K562 (cell line): ENCODE measurements around the gene PPT1. TPM values are rescaled to one million over a fixed set of nuclear protein-coding genes. Genes with fewer than 3 reads are reported as not detected.

Experiments
- BCLAF1 ChIP-seq, 2 experiments: fragments of 450-650 bp in 1 of 2; IDR thresholded peaks; 2 replicates each; pipeline ENCODE4 v1.6.1; 2011 to 2017; ENCODE audit warnings: low read depth in 2 of 2, antibody characterized with exemption in 1 of 2, borderline replicate concordance in 1 of 2, low read length in 1 of 2, mild to moderate bottlenecking in 1 of 2, mixed read lengths in 1 of 2; ENCODE audit not compliant: control insufficient read depth in 1 of 2
- CCAR2 ChIP-seq: fragments of 200-400 bp; formaldehyde crosslinking; IDR thresholded peaks from 2 replicates; pipeline ENCODE4 v1.6.1; 2017; ENCODE audit warnings: mild to moderate bottlenecking, low read depth, low read length
- CCNT2 ChIP-seq: IDR thresholded peaks from 2 replicates; pipeline ENCODE4 v1.6.1; 2011; ENCODE audit warnings: borderline replicate concordance, low read depth, mild to moderate bottlenecking, moderate library complexity, mixed read lengths, low read length; ENCODE audit not compliant: insufficient read length; ENCODE audit errors: extremely low read depth
- DNMT1 ChIP-seq: fragments of 450-650 bp; IDR thresholded peaks from 2 replicates; pipeline ENCODE4 v1.6.1; 2016; ENCODE audit warnings: antibody characterized with exemption, mild to moderate bottlenecking
- LEF1 ChIP-seq: fragments of 450-650 bp; IDR thresholded peaks from 2 replicates; pipeline ENCODE4 v1.6.1; 2016; ENCODE audit warnings: mild to moderate bottlenecking
- MYC ChIP-seq, 2 experiments: fragments of 250-450 bp in 1 of 2; sonication (Bioruptor Pico) in 1 of 2; IDR thresholded peaks; 2 replicates each; pipeline versions ENCODE4 v1.5.1 to v1.6.1; 2012 to 2021; ENCODE audit warnings: low read depth in 2 of 2, borderline replicate concordance in 1 of 2, improper control_type of control experiment in 1 of 2, low read length in 1 of 2, mild to moderate bottlenecking in 1 of 2, moderate library complexity in 1 of 2
- NRF1 ChIP-seq, 2 experiments: fragments of 450-650 bp; IDR thresholded peaks in 1 of 2; conservative IDR thresholded peaks in 1 of 2; 2 replicates each; pipeline ENCODE4 v1.6.1; 2014; ENCODE audit warnings: mild to moderate bottlenecking in 2 of 2
- RBM15 ChIP-seq: fragments of 200-400 bp; formaldehyde crosslinking; IDR thresholded peaks from 2 replicates; pipeline ENCODE4 v1.6.1; 2018; ENCODE audit warnings: mild to moderate bottlenecking, low read length, moderate library complexity; ENCODE audit not compliant: insufficient read depth
- SMARCB1 ChIP-seq: IDR thresholded peaks from 2 replicates; pipeline ENCODE4 v1.6.1; 2011; ENCODE audit warnings: improper control_type of control experiment, low read depth; ENCODE audit not compliant: insufficient read length
- TAF1 ChIP-seq: IDR thresholded peaks from 2 replicates; pipeline ENCODE4 v1.6.1; 2011; ENCODE audit warnings: mild to moderate bottlenecking, low read length, moderate library complexity; ENCODE audit not compliant: insufficient read depth, control insufficient read depth, severe bottlenecking; ENCODE audit errors: extremely low read depth
- TAF15 ChIP-seq: fragments of 200-400 bp; formaldehyde crosslinking; IDR thresholded peaks from 2 replicates; pipeline ENCODE4 v1.6.1; 2017; ENCODE audit warnings: mild to moderate bottlenecking, low read depth, low read length, moderate library complexity
- ZFX ChIP-seq: sonication (generic); formaldehyde crosslinking; IDR thresholded peaks from 2 replicates; pipeline ENCODE4 v1.8.0; 2022; ENCODE audit warnings: mild to moderate bottlenecking, missing genetic modification reagents, moderate library complexity
- ZNF12 ChIP-seq: sonication (generic); formaldehyde crosslinking; IDR thresholded peaks from 2 replicates; pipeline ENCODE4 v1.4.0; 2020; ENCODE audit warnings: mild to moderate bottlenecking, missing genetic modification reagents
- ZNF311 ChIP-seq: fragments of 250-450 bp; sonication (Bioruptor Pico); IDR thresholded peaks from 2 replicates; pipeline ENCODE4 v1.4.0; 2020; ENCODE audit warnings: mild to moderate bottlenecking, moderate library complexity
- ZNF436 ChIP-seq: fragments of 250-450, 450-650 bp; sonication (Bioruptor Pico); formaldehyde crosslinking; IDR thresholded peaks from 2 replicates; pipeline ENCODE4 v1.7.0; 2020; ENCODE audit warnings: mild to moderate bottlenecking
- ZNF75A ChIP-seq: fragments of 450-650 bp; formaldehyde crosslinking; IDR thresholded peaks from 2 replicates; pipeline ENCODE4 v1.4.0; 2020; ENCODE audit warnings: mild to moderate bottlenecking
- polyA plus RNA-seq, 8 experiments: library from polyadenylated mRNA; depleted of rRNA in 4 of 8; stranded (reverse) in 5 of 8; unstranded in 3 of 8; fragments of >200 nt; fragmentation: Nextera tagmentation in 2 of 8; fragmentation: Illumina TruSeq in 1 of 8; extraction: Ambion mirVana in 2 of 8; extraction: Trizol in 1 of 8; gene quantifications; 2 replicates each; pipeline versions ENCODE4 v1.2.1 to v1.2.3, GENCODE V29; 2011 to 2014; ENCODE audit warnings: inconsistent platforms in 1 of 8, missing spikeins in 1 of 8
- total RNA-seq, 7 experiments: library from RNA; depleted of rRNA in 6 of 7; stranded (reverse); fragments of >200 nt in 6 of 7; fragmentation: Illumina TruSeq in 2 of 7; extraction: Trizol in 2 of 7; gene quantifications; 2 replicates each; pipeline versions ENCODE4 v1.2.1 to v1.2.3, GENCODE V29; 2011 to 2021; ENCODE audit warnings: low replicate concordance in 1 of 7
- TF ChIP-seq, protein P1 (sequence below): sonication (generic); formaldehyde crosslinking; IDR thresholded peaks from 2 replicates; pipeline ENCODE4 v1.8.1; 2023; ENCODE audit warnings: mild to moderate bottlenecking, missing genetic modification reagents
- TF ChIP-seq, protein P2 (sequence below): sonication (generic); formaldehyde crosslinking; IDR thresholded peaks from 2 replicates; pipeline ENCODE4 v1.8.0; 2022; ENCODE audit warnings: missing genetic modification reagents, mild to moderate bottlenecking, borderline replicate concordance

The PPT1 gene
- total and polyA plus RNA-seq, 9 of the 15 experiments (the other 6 are each of a cell fraction or from before 2014, with no cell fraction given), result 72.2 to 285 (median 143) TPM

GRCh38 chr1:40059960-40060750, 36.9 kb downstream of the PPT1 start (continued):
- TF ChIP-seq BCLAF1 (IDR thresholded peaks at IDR 0.05; ENCODE audit: borderline replicate concordance in 1 of 2, control insufficient read depth in 1 of 2, low read depth in 2 of 2, low read length in 1 of 2) (no peak), ZNF436 (CRISPR knock-in tag) (no peak), CCNT2 (no peak), TAF1 (no peak), ZNF75A (peak; percentile 67), TAF15 (no peak), CCAR2 (no peak), ZNF12 (CRISPR knock-in tag) (no peak), ZNF311 (CRISPR knock-in tag) (peak; percentile 98), LEF1 (no peak), DNMT1 (no peak), ZFX (CRISPR knock-in tag) (no peak), MYC (IDR thresholded peaks at IDR 0.05; ENCODE audit: low read depth, low read length) (no peak), MYC (CRISPR knock-in tag; IDR thresholded peaks at IDR 0.05; ENCODE audit: borderline replicate concordance, low read depth) (peak; percentile 91; the same call in 1 of the 2 replicates), RBM15 (no peak), SMARCB1 (no peak), NRF1 (conservative IDR thresholded peaks at IDR 0.05 in 1 of 2, IDR thresholded peaks at IDR 0.05 in 1 of 2) (no peak)
- TF ChIP-seq, protein P1, sequence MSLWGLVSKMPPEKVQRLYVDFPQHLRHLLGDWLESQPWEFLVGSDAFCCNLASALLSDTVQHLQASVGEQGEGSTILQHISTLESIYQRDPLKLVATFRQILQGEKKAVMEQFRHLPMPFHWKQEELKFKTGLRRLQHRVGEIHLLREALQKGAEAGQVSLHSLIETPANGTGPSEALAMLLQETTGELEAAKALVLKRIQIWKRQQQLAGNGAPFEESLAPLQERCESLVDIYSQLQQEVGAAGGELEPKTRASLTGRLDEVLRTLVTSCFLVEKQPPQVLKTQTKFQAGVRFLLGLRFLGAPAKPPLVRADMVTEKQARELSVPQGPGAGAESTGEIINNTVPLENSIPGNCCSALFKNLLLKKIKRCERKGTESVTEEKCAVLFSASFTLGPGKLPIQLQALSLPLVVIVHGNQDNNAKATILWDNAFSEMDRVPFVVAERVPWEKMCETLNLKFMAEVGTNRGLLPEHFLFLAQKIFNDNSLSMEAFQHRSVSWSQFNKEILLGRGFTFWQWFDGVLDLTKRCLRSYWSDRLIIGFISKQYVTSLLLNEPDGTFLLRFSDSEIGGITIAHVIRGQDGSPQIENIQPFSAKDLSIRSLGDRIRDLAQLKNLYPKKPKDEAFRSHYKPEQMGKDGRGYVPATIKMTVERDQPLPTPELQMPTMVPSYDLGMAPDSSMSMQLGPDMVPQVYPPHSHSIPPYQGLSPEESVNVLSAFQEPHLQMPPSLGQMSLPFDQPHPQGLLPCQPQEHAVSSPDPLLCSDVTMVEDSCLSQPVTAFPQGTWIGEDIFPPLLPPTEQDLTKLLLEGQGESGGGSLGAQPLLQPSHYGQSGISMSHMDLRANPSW (CRISPR knock-in tag), result no peak; the same call in 1 of the 2 replicates
- TF ChIP-seq, protein P2, sequence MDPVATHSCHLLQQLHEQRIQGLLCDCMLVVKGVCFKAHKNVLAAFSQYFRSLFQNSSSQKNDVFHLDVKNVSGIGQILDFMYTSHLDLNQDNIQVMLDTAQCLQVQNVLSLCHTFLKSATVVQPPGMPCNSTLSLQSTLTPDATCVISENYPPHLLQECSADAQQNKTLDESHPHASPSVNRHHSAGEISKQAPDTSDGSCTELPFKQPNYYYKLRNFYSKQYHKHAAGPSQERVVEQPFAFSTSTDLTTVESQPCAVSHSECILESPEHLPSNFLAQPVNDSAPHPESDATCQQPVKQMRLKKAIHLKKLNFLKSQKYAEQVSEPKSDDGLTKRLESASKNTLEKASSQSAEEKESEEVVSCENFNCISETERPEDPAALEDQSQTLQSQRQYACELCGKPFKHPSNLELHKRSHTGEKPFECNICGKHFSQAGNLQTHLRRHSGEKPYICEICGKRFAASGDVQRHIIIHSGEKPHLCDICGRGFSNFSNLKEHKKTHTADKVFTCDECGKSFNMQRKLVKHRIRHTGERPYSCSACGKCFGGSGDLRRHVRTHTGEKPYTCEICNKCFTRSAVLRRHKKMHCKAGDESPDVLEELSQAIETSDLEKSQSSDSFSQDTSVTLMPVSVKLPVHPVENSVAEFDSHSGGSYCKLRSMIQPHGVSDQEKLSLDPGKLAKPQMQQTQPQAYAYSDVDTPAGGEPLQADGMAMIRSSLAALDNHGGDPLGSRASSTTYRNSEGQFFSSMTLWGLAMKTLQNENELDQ, result peak; percentile 24; the same call in 1 of the 2 replicates
